ACC112 (cell line): ENCODE data around the gene PPM1L.

Experiments used
- H2AFZ ChIP-seq: fragments of 200-600 bp; sonication (generic); one replicate; pipeline ENCODE4 v1.6.0; 2017; ENCODE audit warnings: antibody characterized with exemption, low read length; ENCODE audit not compliant: unreplicated experiment
- H3K27ac ChIP-seq: fragments of 200-600 bp; sonication (generic); 2 replicates; pipeline ENCODE4 v1.5.1; 2014; ENCODE audit warnings: low read depth, mild to moderate bottlenecking, antibody characterized with exemption, low read length, moderate library complexity
- H3K27me3 ChIP-seq: fragments of 200-600 bp; sonication (generic); 2 replicates; pipeline ENCODE4 v1.6.1; 2014; ENCODE audit warnings: mild to moderate bottlenecking, antibody characterized with exemption, low read length, moderate library complexity, mixed read lengths; ENCODE audit not compliant: insufficient read depth
- H3K36me3 ChIP-seq: fragments of 200-600 bp; sonication (generic); 2 replicates; pipeline ENCODE4 v1.6.1; 2016; ENCODE audit warnings: mild to moderate bottlenecking, antibody characterized with exemption, low read length, moderate library complexity, mixed read lengths; ENCODE audit not compliant: insufficient read depth
- H3K4me1 ChIP-seq: fragments of 200-600 bp; sonication (generic); one replicate; pipeline ENCODE4 v1.6.1; 2016; ENCODE audit warnings: low read length, mixed read lengths; ENCODE audit not compliant: insufficient read depth, unreplicated experiment, control insufficient read depth
- H3K4me3 ChIP-seq: fragments of 200-600 bp; sonication (generic); 2 replicates; pipeline ENCODE4 v1.5.1; 2014; ENCODE audit warnings: mild to moderate bottlenecking, low read depth, low read length
- H3K79me2 ChIP-seq: fragments of 200-600 bp; sonication (generic); one replicate; pipeline ENCODE4 v1.6.0; 2016; ENCODE audit warnings: low read length; ENCODE audit not compliant: control insufficient read depth, unreplicated experiment, insufficient read depth

PPM1L gene

GRCh38 chr3:160851629-160852210 lies 95.7 kb downstream of the PPM1L start:
- no peaks in the 10 kb centered on the region for H3K36me3 ChIP-seq
- H2AFZ ChIP-seq, result no peak overlapping the region
- H3K79me2 ChIP-seq, result no peaks in the 10 kb centered on the region
- peaks cover 18% of the 10 kb centered on the region for H3K27me3 ChIP-seq
- H3K4me1 ChIP-seq, result no peaks in the 10 kb centered on the region
- H3K4me3 ChIP-seq, result no peak overlapping the region
- H3K27ac ChIP-seq, result no peak overlapping the region

GRCh38 chr3:160852856-160853255 lies 96.8 kb downstream of the PPM1L start:
- no peaks in the 10 kb centered on the region for H3K36me3 ChIP-seq
- no peak overlapping the region for H3K4me3 ChIP-seq
- no peak overlapping the region for H2AFZ ChIP-seq
- H3K27me3 ChIP-seq, result peaks cover 22% of the 10 kb centered on the region
- H3K27ac ChIP-seq, result no peak overlapping the region
- no peaks in the 10 kb centered on the region for H3K79me2 ChIP-seq
- H3K4me1 ChIP-seq, result no peaks in the 10 kb centered on the region

- Histone ChIP-seq H3K27me3 (peaks cover 36% of the 10 kb centered on the region), H3K4me3 (no peak overlapping the region), H2AFZ (no peak overlapping the region), H3K27ac (no peak overlapping the region), H3K4me1 (no peaks in the 10 kb centered on the region), H3K79me2 (no peaks in the 10 kb centered on the region), H3K36me3 (no peaks in the 10 kb centered on the region)
Observed at GRCh38 chr3:160856450-160856849, 100.4 kb downstream of the PPM1L start.

- Histone ChIP-seq H3K36me3 (no peaks in the 10 kb centered on the region), H3K27ac (no peak overlapping the region), H3K4me3 (no peak overlapping the region), H3K4me1 (no peaks in the 10 kb centered on the region), H3K79me2 (no peaks in the 10 kb centered on the region), H2AFZ (no peak overlapping the region), H3K27me3 (peaks cover 37% of the 10 kb centered on the region)
Observed at GRCh38 chr3:160857476-160858119, 101.6 kb downstream of the PPM1L start.

GRCh38 chr3:160860346-160860745 lies 104.3 kb downstream of the PPM1L start:
- no peaks in the 10 kb centered on the region for H3K79me2 ChIP-seq
- H3K27ac ChIP-seq, result no peak overlapping the region
- H3K4me1 ChIP-seq, result no peaks in the 10 kb centered on the region
- H2AFZ ChIP-seq, result no peak overlapping the region
- H3K36me3 ChIP-seq, result no peaks in the 10 kb centered on the region
- peaks cover 45% of the 10 kb centered on the region for H3K27me3 ChIP-seq
- H3K4me3 ChIP-seq, result no peak overlapping the region

GRCh38 chr3:160869825-160870224 lies 113.8 kb downstream of the PPM1L start:
- Histone ChIP-seq H2AFZ (no peak overlapping the region), H3K27me3 (peaks cover 11% of the 10 kb centered on the region), H3K4me1 (no peaks in the 10 kb centered on the region), H3K36me3 (no peaks in the 10 kb centered on the region), H3K4me3 (no peak overlapping the region), H3K27ac (no peak overlapping the region), H3K79me2 (no peaks in the 10 kb centered on the region)

- no peaks in the 10 kb centered on the region for H3K4me1 ChIP-seq
- H2AFZ ChIP-seq, result no peak overlapping the region
- no peaks in the 10 kb centered on the region for H3K36me3 ChIP-seq
- H3K27ac ChIP-seq, result no peak overlapping the region
- no peaks in the 10 kb centered on the region for H3K79me2 ChIP-seq
- H3K4me3 ChIP-seq, result no peak overlapping the region
- H3K27me3 ChIP-seq, result peaks cover 11% of the 10 kb centered on the region
Observed at GRCh38 chr3:160870327-160870726, 114.3 kb downstream of the PPM1L start.

GRCh38 chr3:160874736-160875135 lies 118.7 kb downstream of the PPM1L start:
- no peak overlapping the region for H3K27ac ChIP-seq
- H2AFZ ChIP-seq, result no peak overlapping the region
- H3K27me3 ChIP-seq, result peaks cover 30% of the 10 kb centered on the region
- no peaks in the 10 kb centered on the region for H3K79me2 ChIP-seq
- no peaks in the 10 kb centered on the region for H3K4me1 ChIP-seq
- no peaks in the 10 kb centered on the region for H3K36me3 ChIP-seq
- H3K4me3 ChIP-seq, result no peak overlapping the region

- no peak overlapping the region for H2AFZ ChIP-seq
- H3K36me3 ChIP-seq, result no peaks in the 10 kb centered on the region
- H3K4me1 ChIP-seq, result no peaks in the 10 kb centered on the region
- H3K27me3 ChIP-seq, result peaks cover 33% of the 10 kb centered on the region
- H3K4me3 ChIP-seq, result no peak overlapping the region
- no peak overlapping the region for H3K27ac ChIP-seq
- no peaks in the 10 kb centered on the region for H3K79me2 ChIP-seq
Observed at GRCh38 chr3:160876643-160877042, 120.6 kb downstream of the PPM1L start.

- H3K27ac ChIP-seq, result no peak overlapping the region
- H2AFZ ChIP-seq, result no peak overlapping the region
- peaks cover 33% of the 10 kb centered on the region for H3K27me3 ChIP-seq
- no peaks in the 10 kb centered on the region for H3K4me1 ChIP-seq
- H3K4me3 ChIP-seq, result no peak overlapping the region
- H3K36me3 ChIP-seq, result no peaks in the 10 kb centered on the region
- no peaks in the 10 kb centered on the region for H3K79me2 ChIP-seq
Observed at GRCh38 chr3:160879859-160880258, 123.8 kb downstream of the PPM1L start.

GRCh38 chr3:160883373-160883772 lies 127.3 kb downstream of the PPM1L start:
- H3K4me3 ChIP-seq, result no peak overlapping the region
- no peaks in the 10 kb centered on the region for H3K4me1 ChIP-seq
- no peak overlapping the region for H2AFZ ChIP-seq
- H3K79me2 ChIP-seq, result no peaks in the 10 kb centered on the region
- H3K36me3 ChIP-seq, result no peaks in the 10 kb centered on the region
- H3K27me3 ChIP-seq, result peaks cover 18% of the 10 kb centered on the region
- no peak overlapping the region for H3K27ac ChIP-seq
